Transverse colon (tissue), 4 donors: ENCODE results near the gene BSG. TPM values are rescaled to one million over a fixed set of nuclear protein-coding genes. Genes with fewer than 3 reads are reported as not detected.

Experiments
- DNase-seq: peaks from one replicate; pipeline ENCODE4 v3.0.0-alpha.2; 2019
- H3K27ac ChIP-seq, 4 donors: fragments of 200-600 bp; sonication (generic); 2 replicates each; pipeline ENCODE4 v1.5.1; 2016 to 2018; ENCODE audit warnings: inconsistent platforms in 4 of 4
- H3K27me3 ChIP-seq: fragments of 200-600 bp; sonication (generic); 2 replicates; pipeline ENCODE4 v1.5.1; 2017; ENCODE audit warnings: inconsistent platforms
- H3K36me3 ChIP-seq, 4 donors: fragments of 200-600 bp; sonication (generic); 2 replicates each; pipeline ENCODE4 v1.5.1; 2017 to 2019; ENCODE audit warnings: inconsistent platforms in 4 of 4
- H3K4me1 ChIP-seq, 4 donors: fragments of 200-600 bp; sonication (generic); 2 replicates each; pipeline ENCODE4 v1.5.1; 2017 to 2020; ENCODE audit warnings: inconsistent platforms in 4 of 4
- H3K4me3 ChIP-seq, 4 donors: fragments of 200-600 bp; sonication (generic); 1 replicate in 1 of 4; 2 replicates in 3 of 4; pipeline versions ENCODE4 v1.5.1 to v1.6.1; 2017 to 2019; ENCODE audit warnings: inconsistent platforms in 4 of 4
- H3K9me3 ChIP-seq, 2 donors: fragments of 200-600 bp; sonication (generic); 2 replicates each; pipeline ENCODE4 v1.5.1; 2017 to 2019; ENCODE audit warnings: inconsistent platforms in 2 of 2
- EP300 ChIP-seq: sonication (generic); formaldehyde crosslinking; IDR thresholded peaks from one replicate; pipeline ENCODE4 v1.6.1; 2017; ENCODE audit warnings: antibody characterized with exemption, low read depth
- POLR2A ChIP-seq: fragments of 450-650 bp; IDR thresholded peaks from one replicate; pipeline ENCODE4 v1.6.1; 2016; ENCODE audit warnings: antibody characterized with exemption, mild to moderate bottlenecking, moderate library complexity
- POLR2AphosphoS5 ChIP-seq, 3 donors: sonication (generic); formaldehyde crosslinking; IDR thresholded peaks; one replicate each; pipeline ENCODE4 v1.6.1; 2016; ENCODE audit warnings: antibody characterized with exemption in 3 of 3
- WGBS, 2 donors: methylation state at CpG; one replicate each; pipeline ENCODE4 v1.1.5; 2018; ENCODE audit warnings: low coverage in 1 of 2; 5-methylcytosine and 5-hydroxymethylcytosine counted together
- in situ Hi-C, 4 donors: fragments of 200-750 bp; cut with MboI; loops; one replicate each; pipeline versions ENCODE4 v1.15.0 to v1.15.1; 2017; ENCODE audit warnings: low sequenced_read_pairs in 3 of 4, low pct_ligation_motif_present in 1 of 4, low pct_unique_long_range_greater_than_20kb in 1 of 4
- intact Hi-C: fragments of 100-400 bp; cut with DNase I; formaldehyde crosslinking; loops from one replicate; pipeline ENCODE4 v1.15.1; 2023; ENCODE audit warnings: low total_unique reads
- total RNA-seq, 4 donors: library from RNA; depleted of rRNA; stranded (reverse); fragments of >200 nt; gene quantifications; one replicate each; pipeline ENCODE4 v1.1.0, GENCODE V29; 2016
- TF ChIP-seq, protein P1 (sequence below), 5 experiments: fragments of 200-600 bp in 3 of 5; fragments of 450-650 bp in 2 of 5; sonication (generic) in 3 of 5; IDR thresholded peaks; 1 replicate in 2 of 5; 2 replicates in 3 of 5; pipeline ENCODE4 v1.5.1; 2016 to 2017; ENCODE audit warnings: antibody characterized with exemption in 5 of 5, inconsistent platforms in 3 of 5, mild to moderate bottlenecking in 2 of 5, moderate library complexity in 1 of 5

The BSG gene
- total RNA-seq, 4 donors from 2014 or later, result 909 to 2,228 (median 1,224) TPM

DNA sequence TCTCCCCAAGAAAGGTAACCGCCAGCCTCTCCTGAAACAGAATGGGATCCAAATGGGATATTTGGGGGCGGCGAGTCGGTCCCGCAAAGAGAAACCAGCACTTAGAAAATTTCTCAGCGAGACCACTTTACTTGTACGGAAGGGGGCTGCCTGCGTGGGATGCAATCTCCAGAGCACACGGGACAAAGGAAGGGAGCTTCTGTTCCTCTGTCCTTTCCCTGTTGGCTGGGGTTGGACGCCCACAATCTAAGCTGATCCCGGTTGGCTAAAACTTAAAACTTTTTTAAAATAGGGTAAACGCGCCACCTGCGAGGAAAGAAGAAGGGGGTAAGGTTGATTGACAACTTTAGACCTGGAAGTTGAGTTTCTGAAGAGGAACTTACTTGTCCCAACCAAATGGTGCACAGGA is 826 bp upstream of the BSG start:
- H3K36me3 ChIP-seq, result no peaks in the 10 kb centered on the region
- DNase-seq, result no peak
- no peaks in the 10 kb centered on the region for H3K9me3 ChIP-seq
- in situ Hi-C loops, result no loop called here
- 1 to 4% methylated on average over 6 to 14 of the region's 14 CpGs for WGBS, 2 donors
- H3K4me1 ChIP-seq, result peaks cover 27 to 46% (median 43%) of the 10 kb centered on the region in 4 donors
- H3K27ac ChIP-seq, result peak overlapping the region; percentile 92 to 99 (median 96)
- intact Hi-C loops, result loop anchor here (5.0 kb wide), 1 partner anchor 39 kb away; the partner anchor contains the start of gene CDC34
- TF ChIP-seq POLR2AphosphoS5 (IDR thresholded peaks at IDR 0.05), result peak in 1 of 3 donors; percentile 12
- no peak for TF ChIP-seq EP300
- TF ChIP-seq, protein P1, sequence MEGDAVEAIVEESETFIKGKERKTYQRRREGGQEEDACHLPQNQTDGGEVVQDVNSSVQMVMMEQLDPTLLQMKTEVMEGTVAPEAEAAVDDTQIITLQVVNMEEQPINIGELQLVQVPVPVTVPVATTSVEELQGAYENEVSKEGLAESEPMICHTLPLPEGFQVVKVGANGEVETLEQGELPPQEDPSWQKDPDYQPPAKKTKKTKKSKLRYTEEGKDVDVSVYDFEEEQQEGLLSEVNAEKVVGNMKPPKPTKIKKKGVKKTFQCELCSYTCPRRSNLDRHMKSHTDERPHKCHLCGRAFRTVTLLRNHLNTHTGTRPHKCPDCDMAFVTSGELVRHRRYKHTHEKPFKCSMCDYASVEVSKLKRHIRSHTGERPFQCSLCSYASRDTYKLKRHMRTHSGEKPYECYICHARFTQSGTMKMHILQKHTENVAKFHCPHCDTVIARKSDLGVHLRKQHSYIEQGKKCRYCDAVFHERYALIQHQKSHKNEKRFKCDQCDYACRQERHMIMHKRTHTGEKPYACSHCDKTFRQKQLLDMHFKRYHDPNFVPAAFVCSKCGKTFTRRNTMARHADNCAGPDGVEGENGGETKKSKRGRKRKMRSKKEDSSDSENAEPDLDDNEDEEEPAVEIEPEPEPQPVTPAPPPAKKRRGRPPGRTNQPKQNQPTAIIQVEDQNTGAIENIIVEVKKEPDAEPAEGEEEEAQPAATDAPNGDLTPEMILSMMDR (IDR thresholded peaks at IDR 0.05), result no peak
- no peaks in the 10 kb centered on the region for H3K27me3 ChIP-seq
- peak overlapping the region; percentile 25 to 100 (median 98) for H3K4me3 ChIP-seq

DNA sequence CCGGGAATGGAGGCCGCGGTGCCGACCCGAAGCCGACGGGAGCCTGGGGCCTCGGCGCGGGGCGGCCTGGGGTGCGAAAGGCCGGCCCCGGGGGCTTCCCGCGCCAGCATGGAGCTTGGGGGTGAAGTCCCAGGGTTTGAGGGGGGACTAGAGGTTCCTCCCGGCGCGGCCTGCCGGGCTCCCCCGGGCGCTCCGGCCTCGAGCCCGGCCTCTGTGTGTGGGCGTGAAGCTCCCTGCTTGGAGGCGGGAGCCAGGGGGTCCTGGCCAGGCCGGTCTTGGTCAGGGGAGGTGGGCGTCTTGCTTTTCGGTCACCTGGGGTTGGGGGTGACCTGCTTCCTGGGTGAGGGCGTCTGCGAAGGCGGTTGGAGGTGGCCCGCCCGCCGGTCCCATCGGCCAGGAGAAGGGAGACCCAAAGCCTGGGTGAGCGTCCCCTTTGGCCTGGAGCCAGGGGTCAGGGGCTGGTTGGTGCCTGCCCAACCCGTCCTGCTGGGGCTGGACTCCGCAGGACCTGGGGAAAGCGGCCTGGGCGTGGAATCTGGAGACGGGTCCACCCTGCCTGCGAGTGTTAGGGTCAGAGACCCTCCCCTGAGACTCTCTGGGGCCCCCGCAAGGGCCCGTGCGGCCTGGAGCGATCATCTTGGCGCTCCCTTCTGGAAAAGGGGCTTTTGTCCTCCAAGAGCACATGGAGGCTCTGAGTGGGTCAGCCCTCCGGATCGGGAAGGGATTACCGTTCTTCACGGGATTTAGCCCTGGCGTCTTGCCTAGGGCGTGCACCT is 535 bp downstream of the BSG start:
- peak; percentile 64 for DNase-seq
- intact Hi-C loops, result loop anchor here (5.0 kb wide), 1 partner anchor 41 kb away; the partner anchor contains the start of gene CDC34
- H3K27ac ChIP-seq, result peak overlapping the region; percentile 92 to 99 (median 96)
- in situ Hi-C loops, result no loop called here
- TF ChIP-seq POLR2A, result no peak
- TF ChIP-seq, protein P1 (IDR thresholded peaks at IDR 0.05), result peak in 1 of 5 experiments; percentile 27
- WGBS, 2 donors, result 0% methylated on average over 49 of the region's 55 CpGs; no CpG with 5 or more reads in 1 of the 2 donors
- H3K4me3 ChIP-seq, result peak overlapping the region; percentile 87 to 100 (median 98)
- H3K9me3 ChIP-seq, result no peaks in the 10 kb centered on the region
- peaks cover 21 to 53% (median 46%) of the 10 kb centered on the region in 4 donors for H3K4me1 ChIP-seq
- H3K36me3 ChIP-seq, result no peaks in the 10 kb centered on the region
- H3K27me3 ChIP-seq, result no peaks in the 10 kb centered on the region

DNA sequence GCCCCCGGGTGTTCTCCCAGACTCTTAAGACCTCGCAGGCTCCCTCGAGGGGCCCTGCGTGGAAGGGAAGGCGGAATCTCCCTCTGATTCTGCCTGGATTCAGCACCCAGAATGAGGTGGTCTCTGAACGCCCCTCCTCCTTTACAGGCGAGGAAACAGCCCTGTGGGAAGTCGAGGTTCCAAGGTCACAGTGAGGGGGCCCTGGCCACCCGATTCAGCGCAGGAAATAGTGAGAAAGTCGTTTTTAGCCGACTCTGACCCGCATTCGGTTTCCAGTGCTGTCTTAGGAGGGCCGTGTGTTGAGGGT is 1.1 kb downstream of the BSG start:
- TF ChIP-seq POLR2A (no peak), POLR2AphosphoS5 (IDR thresholded peaks at IDR 0.05) (peak in 1 of 3 donors; percentile 22), EP300 (no peak)
- TF ChIP-seq, protein P1 (IDR thresholded peaks at IDR 0.05), result no peak
- in situ Hi-C loops (no loop called here), intact Hi-C loops (loop anchor here (5.0 kb wide), 1 partner anchor 41 kb away; the partner anchor contains the start of gene CDC34)
- DNase-seq, result no peak
- H3K4me3 ChIP-seq, result peak overlapping the region; percentile 87 to 100 (median 98)
- H3K36me3 ChIP-seq, result no peaks in the 10 kb centered on the region
- peak overlapping the region; percentile 92 to 99 (median 96) for H3K27ac ChIP-seq
- no peaks in the 10 kb centered on the region for H3K27me3 ChIP-seq
- 1% methylated on average over 15 of the region's 15 CpGs; no CpG with 5 or more reads in 1 of the 2 donors for WGBS, 2 donors
- H3K9me3 ChIP-seq, result no peaks in the 10 kb centered on the region
- peaks cover 21 to 53% (median 46%) of the 10 kb centered on the region in 4 donors for H3K4me1 ChIP-seq

GRCh38 chr19:574658-575526 is 2.5 kb downstream of the BSG start:
- H3K9me3 ChIP-seq, result no peaks in the 10 kb centered on the region
- DNase-seq, result no peak
- TF ChIP-seq POLR2AphosphoS5 (IDR thresholded peaks at IDR 0.05) (no peak), POLR2A (no peak)
- in situ Hi-C loops (no loop called here), intact Hi-C loops (loop anchor here (5.0 kb wide), 1 partner anchor 43 kb away; the partner anchor contains the start of gene CDC34)
- peak overlapping the region; percentile 28 to 100 (median 98) for H3K4me3 ChIP-seq
- WGBS, 2 donors, result 34% methylated on average over 22 of the region's 32 CpGs; no CpG with 5 or more reads in 1 of the 2 donors
- H3K36me3 ChIP-seq, result no peaks in the 10 kb centered on the region
- peak overlapping the region; percentile 60 to 97 (median 86) for H3K27ac ChIP-seq
- peaks cover 21 to 53% (median 46%) of the 10 kb centered on the region in 4 donors for H3K4me1 ChIP-seq
- no peaks in the 10 kb centered on the region for H3K27me3 ChIP-seq
